Stomach smooth muscle (tissue), 2 donors: ENCODE data around the gene KLHL4.
"Not testable (repeated sequence)": the region's sequence is repeated elsewhere in the genome, so short reads cannot be mapped to it uniquely, and the experiment has no call there.

Experiments used
- H3K27ac ChIP-seq: one replicate; pipeline ENCODE4 v1.7.0; 2013; ENCODE audit warnings: mild to moderate bottlenecking, low read length, inconsistent platforms
- H3K27me3 ChIP-seq, 2 donors: one replicate each; pipeline ENCODE4 v1.7.0; 2013; ENCODE audit warnings: low read length in 2 of 2; ENCODE audit not compliant: insufficient read depth in 2 of 2, control insufficient read depth in 1 of 2
- H3K36me3 ChIP-seq, 2 donors: one replicate each; pipeline ENCODE4 v1.7.0; 2013; ENCODE audit warnings: low read length in 2 of 2; ENCODE audit not compliant: control insufficient read depth in 2 of 2, insufficient read depth in 2 of 2
- H3K4me1 ChIP-seq: one replicate; pipeline ENCODE4 v1.7.0; 2013; ENCODE audit warnings: low read length; ENCODE audit not compliant: control insufficient read depth, insufficient read depth
- H3K4me3 ChIP-seq, 2 donors: one replicate each; pipeline ENCODE4 v1.7.0; 2013; ENCODE audit warnings: low read length in 2 of 2
- H3K9ac ChIP-seq, 2 donors: one replicate each; pipeline ENCODE4 v1.7.0; 2013; ENCODE audit warnings: low read length in 2 of 2, mild to moderate bottlenecking in 1 of 2
- H3K9me3 ChIP-seq, 2 donors: one replicate each; pipeline ENCODE4 v1.7.0; 2013; ENCODE audit warnings: low read length in 2 of 2; ENCODE audit not compliant: control insufficient read depth in 2 of 2
- donor health status: healthy.
- donor health status: Pancreatic carcinoma.

Gene KLHL4

DNA sequence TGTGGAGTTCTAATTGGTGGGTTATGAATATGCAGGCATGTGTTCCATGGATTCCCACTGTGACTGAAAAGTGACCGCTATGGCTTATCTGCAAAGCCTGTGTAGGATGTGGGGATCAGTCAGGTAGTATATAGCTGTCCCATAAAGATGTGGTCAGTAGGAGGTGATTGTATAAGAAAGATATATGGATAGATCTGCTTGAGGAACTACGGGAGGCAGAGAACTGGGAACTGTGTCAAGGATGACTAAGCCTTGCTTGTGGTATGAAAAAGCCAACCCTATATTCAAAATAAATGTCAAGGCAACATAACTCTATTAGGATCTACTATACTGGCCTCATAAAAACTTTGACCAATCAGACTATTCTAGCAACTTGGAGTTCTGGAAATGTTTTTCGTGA, 185.2 kb downstream of the KLHL4 start:
- no peak overlapping the region for H3K27ac ChIP-seq
- H3K27me3 ChIP-seq = peaks cover 0 to 2% of the 10 kb centered on the region in 2 donors
- no peaks in the 10 kb centered on the region for H3K4me1 ChIP-seq
- no peak overlapping the region for H3K9ac ChIP-seq
- no peak overlapping the region for H3K4me3 ChIP-seq
- no peaks in the 10 kb centered on the region for H3K36me3 ChIP-seq
- no peaks in the 10 kb centered on the region for H3K9me3 ChIP-seq

DNA sequence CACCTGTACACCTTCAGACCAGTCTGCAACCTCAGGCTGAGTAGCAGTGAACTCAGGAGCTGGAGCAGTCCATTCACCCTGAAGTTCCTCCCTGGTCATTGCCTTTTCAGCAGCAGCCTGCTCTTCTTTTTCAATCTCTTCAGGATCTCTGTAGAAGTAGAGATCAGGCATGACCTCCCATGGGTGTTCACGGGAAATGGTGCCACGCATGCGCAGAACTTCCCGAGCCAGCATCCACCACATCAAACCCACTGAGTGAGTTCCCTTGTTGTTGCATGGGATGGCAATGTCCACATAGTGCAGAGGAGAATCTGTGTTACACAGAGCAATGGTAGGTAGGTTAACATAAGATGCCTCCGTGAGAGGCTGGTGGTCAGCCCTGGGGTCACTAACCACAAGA, 185.9 kb downstream of the KLHL4 start:
- H3K4me3 ChIP-seq, H3K27me3 ChIP-seq, H3K4me1 ChIP-seq, H3K9me3 ChIP-seq, H3K36me3 ChIP-seq, H3K9ac ChIP-seq, H3K27ac ChIP-seq: not testable (repeated sequence)

GRCh38 chrX:87706134-87706533, 188.5 kb downstream of the KLHL4 start:
- H3K4me3 ChIP-seq = no peak overlapping the region
- H3K27me3 ChIP-seq = peaks cover 0 to 2% of the 10 kb centered on the region in 2 donors
- no peaks in the 10 kb centered on the region for H3K4me1 ChIP-seq
- no peaks in the 10 kb centered on the region for H3K36me3 ChIP-seq
- no peak overlapping the region for H3K9ac ChIP-seq
- H3K9me3 ChIP-seq = no peaks in the 10 kb centered on the region
- H3K27ac ChIP-seq = no peak overlapping the region

DNA sequence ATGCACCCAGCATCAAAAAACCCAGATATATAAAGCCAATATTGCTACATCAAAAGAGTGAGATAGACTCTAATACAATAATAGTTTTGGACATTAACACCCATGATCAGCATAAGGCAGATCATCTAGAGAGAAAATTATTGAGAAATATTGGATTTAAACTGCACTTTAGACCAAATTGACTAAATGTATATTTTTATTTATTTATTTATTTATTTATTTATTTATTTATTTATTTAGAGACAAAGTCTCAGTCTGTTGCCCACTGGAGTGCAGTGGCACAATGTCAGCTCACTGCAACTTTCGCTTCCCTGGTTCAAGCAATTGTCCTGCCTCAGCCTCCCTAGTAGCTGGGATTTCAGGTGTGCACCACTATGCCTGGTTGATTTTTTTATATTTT, 193.0 kb downstream of the KLHL4 start:
- H3K36me3 ChIP-seq = no peaks in the 10 kb centered on the region
- H3K27me3 ChIP-seq = peaks cover 0 to 2% of the 10 kb centered on the region in 2 donors
- H3K4me1 ChIP-seq = no peaks in the 10 kb centered on the region
- H3K9me3 ChIP-seq = no peaks in the 10 kb centered on the region
- H3K9ac ChIP-seq = no peak overlapping the region
- H3K4me3 ChIP-seq = no peak overlapping the region
- no peak overlapping the region for H3K27ac ChIP-seq
